Vagina (tissue), 2 donors: ENCODE measurements around the gene NEU4.

Source experiments
- POLR2A ChIP-seq, 2 donors: fragments of 450-650 bp; IDR thresholded peaks; one replicate each; pipeline ENCODE4 v1.6.1; 2017; ENCODE audit warnings: antibody characterized with exemption in 2 of 2, mild to moderate bottlenecking in 2 of 2, moderate library complexity in 2 of 2
- TF ChIP-seq, protein P1 (sequence below), 3 experiments: fragments of 450-650 bp in 2 of 3; fragments of 200-600 bp in 1 of 3; sonication (generic) in 1 of 3; IDR thresholded peaks; one replicate each; pipeline ENCODE4 v1.5.1; 2017 to 2019; ENCODE audit warnings: antibody characterized with exemption in 3 of 3, mild to moderate bottlenecking in 2 of 3, moderate library complexity in 2 of 3

DNA sequence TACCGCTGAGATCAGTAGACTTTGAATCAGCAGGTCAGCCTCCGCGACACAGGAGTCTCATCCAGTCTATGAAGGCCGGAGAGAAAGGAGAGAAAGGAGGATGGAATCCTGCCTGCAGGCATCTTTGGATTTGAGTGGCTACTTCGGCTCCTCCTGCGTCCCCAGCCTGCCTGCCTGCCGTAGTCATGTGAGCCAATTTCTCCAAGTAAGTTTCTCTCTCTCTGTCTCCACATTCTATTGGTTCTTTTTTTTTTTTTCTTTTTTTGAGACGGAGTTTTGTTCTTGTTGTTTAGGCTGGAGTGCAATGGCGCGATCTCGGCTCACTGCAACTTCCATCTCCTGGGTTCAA is 33.0 kb downstream of the NEU4 start:
- TF ChIP-seq, protein P1, sequence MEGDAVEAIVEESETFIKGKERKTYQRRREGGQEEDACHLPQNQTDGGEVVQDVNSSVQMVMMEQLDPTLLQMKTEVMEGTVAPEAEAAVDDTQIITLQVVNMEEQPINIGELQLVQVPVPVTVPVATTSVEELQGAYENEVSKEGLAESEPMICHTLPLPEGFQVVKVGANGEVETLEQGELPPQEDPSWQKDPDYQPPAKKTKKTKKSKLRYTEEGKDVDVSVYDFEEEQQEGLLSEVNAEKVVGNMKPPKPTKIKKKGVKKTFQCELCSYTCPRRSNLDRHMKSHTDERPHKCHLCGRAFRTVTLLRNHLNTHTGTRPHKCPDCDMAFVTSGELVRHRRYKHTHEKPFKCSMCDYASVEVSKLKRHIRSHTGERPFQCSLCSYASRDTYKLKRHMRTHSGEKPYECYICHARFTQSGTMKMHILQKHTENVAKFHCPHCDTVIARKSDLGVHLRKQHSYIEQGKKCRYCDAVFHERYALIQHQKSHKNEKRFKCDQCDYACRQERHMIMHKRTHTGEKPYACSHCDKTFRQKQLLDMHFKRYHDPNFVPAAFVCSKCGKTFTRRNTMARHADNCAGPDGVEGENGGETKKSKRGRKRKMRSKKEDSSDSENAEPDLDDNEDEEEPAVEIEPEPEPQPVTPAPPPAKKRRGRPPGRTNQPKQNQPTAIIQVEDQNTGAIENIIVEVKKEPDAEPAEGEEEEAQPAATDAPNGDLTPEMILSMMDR (IDR thresholded peaks at IDR 0.05): no peak
- TF ChIP-seq POLR2A (IDR thresholded peaks at IDR 0.05): no peak
